Head of caudate nucleus (tissue), 42 donors: ENCODE measurements around the gene NPDC1.
A peak's percentile ranks its signal among the peaks of the same experiment; 100 is the strongest.

Experiments
- DNase-seq, 42 donors: peaks; one replicate each; pipeline versions ENCODE4 v3.0.0 to v3.0.0-alpha.2; 2020 to 2021; ENCODE audit warnings: mixed read lengths in 7 of 42
- intact Hi-C: fragments of 100-400 bp; cut with DNase I; formaldehyde crosslinking; loops from one replicate; pipeline ENCODE4 v1.15.0; 2022

The NPDC1 gene

DNA sequence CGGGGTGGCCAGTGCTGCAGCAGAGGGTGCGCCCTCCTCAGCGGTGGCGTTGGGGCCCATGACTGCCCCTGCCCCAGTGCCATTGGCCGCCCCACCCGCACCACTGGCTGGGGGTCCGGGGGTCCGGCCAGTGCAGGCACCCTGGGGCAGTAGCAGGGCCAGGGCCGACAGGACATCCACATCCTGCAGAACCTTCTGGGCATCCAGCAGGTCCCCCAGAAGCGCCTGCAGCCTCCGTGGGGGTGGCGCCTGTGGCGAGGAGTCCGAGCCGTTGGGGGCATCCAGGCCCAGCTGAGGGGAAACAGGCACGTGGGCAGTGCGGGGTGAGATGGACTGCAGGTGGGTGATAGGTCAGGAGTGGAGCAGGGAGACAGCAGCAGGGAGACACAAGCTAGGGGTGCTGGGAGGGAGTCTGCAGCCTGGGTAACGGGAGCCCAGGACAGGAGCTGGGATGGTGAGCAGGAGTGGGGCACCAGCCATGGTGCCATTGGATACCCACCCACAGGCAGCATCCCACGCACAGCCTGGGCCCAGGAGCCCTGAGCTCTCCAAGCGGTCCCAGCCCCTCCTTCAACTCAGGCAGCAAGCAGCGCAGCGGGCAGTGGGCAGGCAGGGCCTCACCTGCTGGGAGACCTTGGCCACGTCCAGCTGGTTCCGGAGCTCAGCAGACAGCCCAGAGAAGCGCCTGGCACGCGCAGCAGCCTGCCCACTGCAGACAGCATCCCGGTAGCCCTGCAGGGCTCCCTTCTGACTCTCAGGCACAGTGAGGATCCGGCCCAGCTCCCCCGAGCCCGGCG lies 25.0 kb downstream of the NPDC1 start:
- no peak for DNase-seq
- intact Hi-C loops, result no loop called here

DNA sequence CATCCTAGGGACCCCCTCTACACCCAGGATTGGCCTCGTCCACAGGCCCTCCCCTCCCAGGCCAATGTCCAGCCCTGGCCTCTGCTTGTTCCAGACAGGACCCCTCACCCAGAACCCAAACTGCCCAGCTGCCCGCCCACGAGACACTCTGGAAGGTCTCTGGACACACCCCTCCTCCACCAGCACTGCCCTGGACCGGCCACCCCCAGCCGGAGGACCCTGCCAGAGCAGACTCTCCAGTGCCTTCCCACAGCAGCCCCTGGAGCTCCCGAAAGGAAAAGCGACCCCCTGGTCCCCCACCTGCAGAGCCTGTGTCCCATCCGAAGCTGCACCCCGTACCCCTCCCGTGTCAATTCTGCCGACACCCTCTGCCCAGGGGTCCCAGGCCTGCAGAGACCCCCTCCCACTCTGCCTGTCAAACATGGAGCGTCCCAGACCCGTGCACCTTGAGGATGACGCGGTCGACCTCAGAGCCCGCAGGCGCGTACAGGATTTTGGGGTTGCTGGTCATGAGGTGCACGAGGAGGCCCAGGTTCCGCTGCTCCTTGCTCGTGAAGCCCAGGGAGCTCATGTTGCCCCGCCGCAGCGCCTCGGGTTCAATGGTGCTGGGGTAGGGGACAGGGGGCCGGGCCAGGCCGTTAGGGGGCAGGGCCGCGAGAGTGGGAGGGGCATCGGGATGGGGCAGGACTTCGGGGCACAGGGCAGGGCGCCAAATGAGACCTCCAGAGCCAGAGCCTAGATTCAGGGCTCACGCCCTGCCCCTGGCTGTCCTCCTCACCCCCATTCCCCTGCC lies 25.9 kb downstream of the NPDC1 start:
- intact Hi-C loops, result no loop called here
- no peak for DNase-seq

DNA sequence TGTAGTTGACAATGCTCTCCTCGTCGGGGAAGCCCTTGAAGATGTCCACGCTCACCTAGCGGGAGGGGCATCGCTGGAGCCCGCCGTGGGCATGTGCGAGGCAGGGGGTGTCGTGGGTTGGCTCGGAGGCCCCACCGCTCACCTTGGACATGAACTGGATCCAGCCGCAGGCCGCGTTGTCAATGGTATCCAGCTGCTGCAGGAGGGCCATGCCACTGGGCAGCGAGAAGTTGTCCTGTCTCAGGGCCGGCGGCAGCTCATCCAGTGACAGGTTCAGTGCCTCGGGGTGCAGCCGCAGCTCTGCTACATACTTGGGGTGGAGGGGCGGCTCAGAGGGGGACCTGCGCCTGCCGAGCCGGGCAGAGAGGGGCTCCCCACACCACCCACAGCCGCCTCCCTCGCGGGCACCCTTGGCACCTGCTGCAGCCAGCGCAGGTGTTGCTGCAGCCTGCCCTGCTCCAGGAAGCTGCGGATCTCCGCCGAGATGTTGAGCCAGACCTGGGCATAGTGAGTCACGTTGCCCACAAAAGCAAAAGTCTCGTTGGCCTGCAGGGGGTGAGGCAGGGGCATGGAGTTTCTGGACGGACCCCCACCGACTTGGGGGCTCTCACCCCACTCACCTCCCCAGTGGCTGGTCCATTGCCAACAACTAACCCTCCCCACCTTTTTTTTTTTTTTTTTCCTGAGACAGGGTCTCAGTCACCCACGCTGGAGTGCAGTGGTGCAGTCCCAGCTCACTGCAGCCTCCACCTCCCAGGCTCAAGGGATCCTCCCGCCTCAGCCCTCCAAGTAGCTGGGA lies 27.0 kb downstream of the NPDC1 start:
- no peak for DNase-seq
- intact Hi-C loops, result no loop called here

DNA sequence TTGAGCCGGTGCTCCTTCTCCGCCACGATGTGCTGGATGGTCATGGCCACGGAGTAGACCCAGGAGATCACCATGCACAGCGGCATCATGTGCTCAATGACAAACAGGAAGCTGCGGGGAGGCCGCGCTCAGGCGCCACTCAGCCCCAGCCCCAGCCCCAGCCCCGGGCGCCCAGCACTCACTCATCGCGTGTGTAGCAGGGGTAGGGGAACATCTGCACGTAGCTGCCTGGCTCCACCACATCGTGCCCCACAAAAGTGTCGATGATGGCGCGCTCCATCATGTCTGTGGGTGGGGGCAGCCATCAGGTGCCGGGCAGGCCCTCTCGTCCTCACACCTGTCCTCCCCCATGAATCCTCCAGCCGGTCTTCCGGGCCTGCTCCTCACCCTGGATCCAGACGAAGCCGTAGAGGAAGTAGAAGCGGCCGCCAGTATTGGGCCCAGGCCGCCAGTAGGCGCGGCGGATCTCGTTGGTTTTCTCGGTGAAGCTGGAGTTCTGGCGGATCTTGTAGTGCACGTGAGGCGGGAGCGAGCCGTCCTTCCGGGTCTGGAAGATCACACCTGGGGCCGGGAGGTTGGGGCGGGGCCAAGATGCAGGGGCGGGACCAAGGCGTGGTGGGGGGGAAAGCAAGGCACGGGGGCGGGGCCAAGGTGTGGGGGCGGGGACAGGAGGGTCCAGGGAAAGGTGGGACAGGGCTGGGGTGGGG lies 28.0 kb downstream of the NPDC1 start:
- intact Hi-C loops, result no loop called here
- no peak for DNase-seq

DNA sequence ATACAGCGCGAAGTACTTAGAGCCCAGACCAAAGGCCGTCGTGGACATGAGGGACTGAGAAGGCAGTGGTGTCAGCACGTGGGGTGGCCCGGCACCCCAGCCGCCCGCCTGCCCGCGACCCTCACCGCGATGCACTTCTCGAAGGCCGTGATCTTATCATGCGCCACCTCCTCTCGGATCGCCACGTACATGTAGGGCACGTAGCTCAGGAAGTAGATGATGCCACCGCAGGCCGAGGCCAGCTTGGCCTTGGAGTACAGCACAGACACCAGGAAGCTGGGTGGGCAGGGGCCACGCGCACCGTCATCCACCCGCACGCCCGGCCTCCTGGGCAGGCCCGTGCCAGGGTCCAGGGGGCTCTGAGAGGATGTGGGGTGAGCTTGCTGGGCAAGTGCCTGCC lies 28.9 kb downstream of the NPDC1 start:
- intact Hi-C loops, result no loop called here
- DNase-seq, result no peak

DNA sequence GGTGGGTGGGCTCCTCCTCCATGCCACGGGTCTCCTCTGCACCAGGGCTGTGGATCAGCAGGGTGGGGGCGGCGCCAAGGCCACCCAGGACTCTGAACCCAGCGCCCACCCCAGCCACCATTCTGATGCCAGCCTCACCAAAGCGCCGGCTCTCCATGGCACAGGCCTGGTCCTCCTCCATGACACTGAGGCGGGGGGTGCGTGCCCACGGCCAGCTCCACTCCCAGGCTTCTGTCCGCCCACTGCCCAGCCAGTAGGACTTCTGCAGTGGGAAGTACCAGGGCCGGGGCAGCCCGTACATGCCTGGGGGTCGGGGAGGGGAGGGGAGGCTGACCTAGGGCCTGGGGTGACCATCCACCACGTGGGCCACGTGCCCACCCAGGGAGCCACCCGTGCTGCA lies 29.5 kb downstream of the NPDC1 start:
- DNase-seq, result no peak
- intact Hi-C loops, result no loop called here

DNA sequence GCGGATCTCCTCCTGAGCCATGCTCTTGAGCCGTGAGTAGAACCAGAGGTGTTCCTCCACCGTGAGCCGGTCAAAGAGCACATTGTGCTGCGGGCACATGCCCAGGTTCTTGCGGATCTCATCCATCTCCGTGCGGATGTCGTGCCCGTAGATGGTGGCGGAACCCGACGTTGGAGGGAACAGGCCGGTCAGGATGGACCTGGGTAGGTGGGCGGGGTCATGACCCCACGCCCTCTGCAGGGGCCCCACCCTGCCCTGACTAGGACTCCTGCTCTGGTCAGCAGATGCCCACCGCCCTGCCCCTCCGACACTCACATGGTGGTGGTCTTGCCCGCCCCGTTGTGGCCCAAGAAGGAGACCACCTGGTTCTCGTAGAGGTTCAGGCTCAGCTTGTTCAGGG lies 30.0 kb downstream of the NPDC1 start:
- intact Hi-C loops, result no loop called here
- no peak for DNase-seq

DNA sequence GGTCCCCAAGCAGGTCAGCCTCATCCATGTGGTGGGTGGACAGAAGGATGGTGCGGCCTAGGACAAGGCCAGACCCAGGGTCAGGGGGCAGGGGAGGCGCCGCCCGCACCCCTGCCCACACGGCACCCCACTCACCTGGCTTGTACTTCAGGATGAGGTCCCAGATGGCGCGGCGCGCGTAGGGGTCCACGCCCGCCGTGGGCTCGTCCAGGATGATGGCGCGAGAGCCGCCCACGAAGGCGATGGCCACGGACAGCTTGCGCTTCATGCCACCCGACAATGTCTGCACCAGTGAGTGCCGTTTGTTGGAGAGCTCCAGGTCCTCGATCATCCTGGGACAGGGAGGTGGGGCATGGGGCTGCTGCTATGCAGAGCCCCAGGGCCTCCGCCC lies 30.4 kb downstream of the NPDC1 start:
- no peak for DNase-seq
- intact Hi-C loops, result no loop called here

DNA sequence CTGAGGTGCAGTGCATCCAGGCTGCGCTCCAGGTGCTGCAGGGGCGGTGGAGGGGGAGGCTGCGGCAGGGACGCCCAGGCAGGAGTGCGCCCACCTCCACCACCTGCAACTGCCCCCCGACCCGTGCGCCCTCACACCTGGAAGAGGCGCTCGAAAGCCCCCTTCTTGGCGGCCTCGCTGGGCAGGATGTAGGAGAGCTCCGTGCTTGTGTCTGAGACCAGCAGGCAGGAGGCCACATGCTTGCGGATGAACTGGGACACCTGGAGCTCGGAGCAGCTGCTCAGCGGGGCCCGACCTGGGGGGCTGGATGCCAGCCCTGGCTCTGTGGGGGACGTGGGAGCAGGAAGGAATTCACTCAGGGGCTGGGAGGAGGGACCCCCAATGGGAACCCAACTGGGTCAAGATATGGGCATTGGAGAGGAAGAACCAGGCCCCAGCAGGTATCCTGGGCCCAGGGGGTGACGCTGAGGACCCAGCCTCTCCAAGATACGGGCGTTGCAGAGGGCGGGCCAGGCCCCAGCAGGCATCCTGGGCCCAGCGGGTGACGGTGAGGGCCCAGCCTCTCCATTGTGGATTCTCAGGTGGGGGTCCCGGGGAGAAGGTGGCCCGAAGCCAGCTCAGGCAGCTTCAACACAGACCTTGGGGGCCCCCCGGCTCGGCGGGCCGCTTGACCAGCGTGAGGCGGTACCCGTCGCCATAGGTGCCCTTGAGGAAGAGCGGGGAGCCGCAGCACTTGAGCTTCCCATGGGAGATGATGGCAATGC lies 31.0 kb downstream of the NPDC1 start:
- intact Hi-C loops, result no loop called here
- no peak for DNase-seq

DNA sequence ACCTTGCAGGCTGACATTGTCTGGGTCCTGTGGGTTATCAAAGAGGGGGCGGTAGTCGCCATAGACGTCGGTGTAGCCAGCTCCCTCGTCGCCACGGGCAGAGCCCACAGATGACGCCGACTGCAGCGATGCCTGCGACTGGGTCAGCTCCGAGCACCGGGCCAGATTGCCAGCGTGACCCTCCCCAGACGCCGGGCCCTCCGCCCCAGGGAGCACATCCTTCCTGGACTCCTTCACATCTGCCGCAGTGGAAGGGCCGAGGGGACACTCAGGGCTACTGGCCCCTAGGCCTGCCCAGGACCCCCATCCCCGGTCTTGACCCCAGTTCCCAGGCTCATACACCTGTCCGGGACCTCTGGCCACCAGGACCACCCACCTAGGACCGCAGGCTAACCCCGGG lies 31.8 kb downstream of the NPDC1 start:
- DNase-seq, result no peak
- intact Hi-C loops, result no loop called here

DNA sequence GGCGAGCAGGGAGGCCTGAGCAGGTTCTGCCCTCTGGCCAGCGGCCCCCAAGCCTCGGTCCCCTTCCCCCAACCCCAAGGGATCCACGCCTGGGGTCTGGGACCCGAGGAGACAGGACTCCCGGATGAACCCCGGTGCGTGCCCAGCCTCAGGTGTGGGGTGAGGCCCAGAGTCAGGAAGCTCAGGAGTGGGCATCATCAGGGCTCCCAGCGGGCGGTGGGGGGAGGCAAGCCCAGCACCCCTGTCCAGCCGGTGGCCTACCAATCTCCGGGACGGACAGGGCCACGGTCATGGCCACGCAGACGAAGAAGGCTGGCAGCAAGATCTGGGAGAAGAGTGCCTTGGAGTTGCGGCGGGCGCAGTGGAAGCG lies 32.4 kb downstream of the NPDC1 start:
- no peak for DNase-seq
- intact Hi-C loops, result no loop called here

DNA sequence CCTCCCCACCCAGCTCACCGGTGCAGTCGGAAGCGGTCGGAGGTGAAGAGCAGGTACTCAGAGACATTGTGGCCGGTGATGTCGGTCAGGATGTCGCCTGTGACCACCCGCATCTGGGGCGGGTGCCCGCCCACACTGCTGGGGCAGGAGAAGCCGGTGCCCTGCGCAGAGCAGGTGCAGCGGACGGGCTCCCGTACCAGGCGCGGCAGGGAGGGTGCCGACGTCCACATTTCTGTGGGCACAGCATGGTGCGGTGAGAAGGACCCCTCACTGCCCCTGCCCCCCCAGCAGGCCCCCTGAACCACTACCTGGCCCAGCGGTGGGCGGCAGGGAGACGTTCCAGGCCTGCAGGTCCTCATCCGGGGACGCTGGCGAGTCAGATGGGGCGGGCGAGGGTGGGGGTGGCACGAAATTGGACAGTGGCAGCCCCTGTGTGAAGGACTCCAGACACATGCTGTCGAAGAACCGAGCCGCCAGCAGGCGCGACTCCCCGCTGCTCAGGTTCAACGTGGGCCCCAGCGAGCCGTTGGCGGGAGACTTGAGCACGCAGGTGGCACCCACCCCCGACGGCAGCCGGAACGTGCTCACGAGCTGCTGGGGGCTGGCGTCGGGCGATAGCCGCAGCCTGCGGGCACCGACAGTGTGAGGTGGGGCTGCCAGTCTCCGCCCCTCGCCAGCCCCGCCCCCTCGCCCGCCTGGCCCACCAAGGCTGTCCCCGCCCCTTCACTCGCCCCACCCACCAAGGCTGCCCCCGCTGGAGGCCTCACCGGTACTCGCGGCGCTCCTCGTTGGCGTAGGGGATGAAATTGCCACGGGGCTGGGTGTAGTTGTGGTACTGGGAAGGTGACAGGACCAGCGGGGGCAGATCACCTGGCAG lies 33.0 kb downstream of the NPDC1 start:
- intact Hi-C loops, result no loop called here
- DNase-seq, result peak in 8 of 42 donors; percentile 43 to 70 (median 56)

DNA sequence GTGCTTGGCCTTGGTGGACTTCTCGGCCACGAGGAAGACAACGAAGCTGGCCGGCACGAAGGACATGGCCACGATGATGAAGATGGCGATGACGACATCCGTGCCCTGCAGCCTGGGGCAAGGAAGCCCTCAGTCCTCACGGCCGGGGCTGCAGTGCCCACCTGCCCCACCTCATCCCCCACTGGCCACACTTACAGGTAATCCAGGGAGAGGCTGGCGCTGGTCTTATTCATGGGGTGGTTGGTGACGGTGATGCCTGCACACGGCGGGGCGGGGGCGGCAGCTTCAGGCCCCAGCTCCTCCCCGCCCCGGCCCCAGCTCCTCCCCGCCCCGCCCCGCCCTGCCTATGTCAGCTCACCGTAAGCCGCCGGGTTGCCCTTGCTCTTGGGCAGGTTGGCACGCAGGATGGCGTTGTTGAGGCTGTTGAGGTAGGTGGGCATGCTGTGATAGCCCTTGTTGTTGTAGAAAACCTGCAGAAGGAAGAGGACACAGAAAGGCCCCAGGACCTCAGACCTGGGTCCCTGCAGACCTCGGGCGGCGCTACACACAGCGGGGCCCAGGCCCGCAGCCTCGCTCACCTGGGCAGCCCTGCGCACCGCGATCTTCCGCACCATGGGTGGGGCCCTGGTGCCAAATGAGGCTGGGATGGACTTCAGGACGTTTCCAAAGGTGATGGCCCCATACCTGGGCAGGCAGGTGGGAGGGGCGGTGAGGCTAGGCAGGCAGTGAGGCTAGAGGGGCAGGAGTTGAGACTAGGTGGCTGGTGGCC lies 33.9 kb downstream of the NPDC1 start:
- intact Hi-C loops, result no loop called here
- no peak for DNase-seq

DNA sequence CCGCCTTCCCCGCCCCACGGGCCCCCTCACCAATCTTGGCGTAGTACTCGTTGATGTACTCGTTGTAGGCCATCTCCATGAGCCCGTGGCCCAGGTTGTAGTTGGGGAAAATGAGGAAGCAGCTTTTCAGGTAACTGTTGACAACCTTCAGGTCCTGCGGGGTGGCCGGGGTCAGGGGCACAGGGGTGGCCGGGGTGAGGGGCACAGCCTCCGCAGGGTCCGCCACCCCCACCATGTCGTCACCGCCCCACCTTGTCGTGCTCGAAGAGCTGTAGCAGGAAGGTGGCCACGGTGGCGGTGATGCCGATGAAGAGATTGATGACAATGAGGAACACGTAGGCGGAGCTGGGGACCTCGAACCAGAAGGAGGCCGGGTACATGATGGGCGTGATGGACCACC lies 34.8 kb downstream of the NPDC1 start:
- DNase-seq, result no peak
- intact Hi-C loops, result no loop called here

DNA sequence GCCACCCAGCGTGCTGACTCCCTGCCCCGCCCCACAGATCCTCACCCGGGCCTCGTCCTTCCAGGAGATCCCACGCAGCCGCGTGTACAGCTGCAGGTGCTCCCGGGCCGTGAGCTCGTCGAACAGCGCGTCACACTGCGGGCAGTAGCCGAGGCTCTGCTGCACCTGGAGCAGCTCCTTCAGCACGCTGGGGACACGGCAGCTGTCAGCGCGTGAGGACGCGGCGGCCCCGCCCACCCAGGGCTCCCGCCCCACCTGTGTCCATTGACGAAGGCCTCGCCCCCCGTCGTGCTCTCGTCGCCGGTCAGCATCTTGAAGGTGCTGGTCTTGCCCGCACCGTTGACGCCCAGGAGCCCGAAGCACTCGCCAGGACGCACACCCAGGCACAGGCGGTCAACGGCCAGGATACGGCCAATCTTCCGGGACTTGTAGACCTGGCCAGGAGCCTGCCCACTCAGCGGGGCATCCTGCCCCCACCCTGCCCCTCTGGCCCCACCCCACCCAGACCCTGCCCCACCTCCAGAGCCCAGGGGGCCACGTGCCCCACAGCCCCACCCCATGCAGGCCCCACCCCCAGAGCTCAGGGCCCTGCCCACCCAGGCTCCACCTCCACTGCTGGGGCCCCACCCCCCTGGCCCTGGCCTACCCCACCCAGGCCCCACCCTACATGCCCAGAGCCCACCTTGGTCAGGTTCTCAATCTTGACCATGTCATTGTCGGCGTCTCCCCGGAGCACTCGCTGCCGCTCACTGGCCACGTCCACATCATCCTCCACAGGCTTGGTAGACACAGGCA lies 35.8 kb downstream of the NPDC1 start:
- no peak for DNase-seq
- intact Hi-C loops, result no loop called here

DNA sequence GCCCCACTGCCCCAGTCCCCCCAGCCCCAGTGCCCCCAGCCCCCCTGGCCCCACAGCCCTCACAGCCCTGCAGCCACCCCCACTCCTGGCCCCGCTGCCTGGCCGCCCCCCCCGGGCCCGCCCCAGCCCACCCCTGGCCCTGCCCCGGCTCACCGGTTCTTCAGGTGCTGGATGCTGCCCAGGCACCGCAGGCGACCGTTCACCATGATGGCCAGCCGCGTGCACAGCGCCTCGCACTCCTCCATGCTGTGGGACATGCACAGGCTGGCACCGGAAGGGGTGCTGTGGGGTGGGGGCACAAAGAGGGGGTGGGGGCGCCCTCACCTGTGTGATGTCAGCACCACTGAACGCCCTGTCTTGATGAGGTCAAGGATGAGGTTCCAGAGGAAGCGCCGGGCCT lies 36.8 kb downstream of the NPDC1 start:
- intact Hi-C loops, result no loop called here
- no peak for DNase-seq
